ENCODE data around the gene S100A7A.

S100A7A gene

GRCh38 chr1:153420306-153420705 lies 4.0 kb downstream of the S100A7A start:
- H3K79me2 ChIP-seq (ENCODE audit: insufficient read depth, low read depth) = no peaks in the 10 kb centered on the region
- H2AFZ ChIP-seq (ENCODE audit: low read depth) = no peak overlapping the region
- no peak overlapping the region for H3K9ac ChIP-seq
- no peak overlapping the region for H3K4me3 ChIP-seq (IDR thresholded peaks at IDR 0.05; ENCODE audit: insufficient read depth, low read depth, low read length)
- no peak overlapping the region for H3K4me2 ChIP-seq
- 0 out of 2 replicates have a peak, but pooled peaks cover 2% of the 10 kb centered on the region for H3K27me3 ChIP-seq (ENCODE audit: insufficient read depth, low read depth)
- no peaks in the 10 kb centered on the region for H4K20me1 ChIP-seq (ENCODE audit: insufficient read depth)
- no peak for TF ChIP-seq CTCF (conservative IDR thresholded peaks at IDR 0.05; ENCODE audit: low read depth, low read length)
- H3K36me3 ChIP-seq (ENCODE audit: insufficient read depth) = no peaks in the 10 kb centered on the region
- no peak overlapping the region for H3K27ac ChIP-seq
- no peaks in the 10 kb centered on the region for H3K4me1 ChIP-seq (ENCODE audit: low read depth, poor library complexity, severe bottlenecking)

GRCh38 chr1:153422450-153423068 lies 6.2 kb downstream of the S100A7A start:
- no peaks in the 10 kb centered on the region for H3K79me2 ChIP-seq (ENCODE audit: insufficient read depth, low read depth)
- no peak overlapping the region for H3K4me2 ChIP-seq
- H2AFZ ChIP-seq (ENCODE audit: low read depth) = no peak overlapping the region
- no peak for TF ChIP-seq CTCF (conservative IDR thresholded peaks at IDR 0.05; ENCODE audit: low read depth, low read length)
- no peaks in the 10 kb centered on the region for H3K36me3 ChIP-seq (ENCODE audit: insufficient read depth)
- no peak overlapping the region for H3K9ac ChIP-seq
- no peaks in the 10 kb centered on the region for H3K4me1 ChIP-seq (ENCODE audit: low read depth, poor library complexity, severe bottlenecking)
- no peak overlapping the region for H3K27ac ChIP-seq
- no peaks in the 10 kb centered on the region for H4K20me1 ChIP-seq (ENCODE audit: insufficient read depth)
- no peak overlapping the region for H3K4me3 ChIP-seq (IDR thresholded peaks at IDR 0.05; ENCODE audit: insufficient read depth, low read depth, low read length)
- 0 out of 2 replicates have a peak, but pooled peaks cover 2% of the 10 kb centered on the region for H3K27me3 ChIP-seq (ENCODE audit: insufficient read depth, low read depth)

- Histone ChIP-seq H3K9ac (no peak overlapping the region), H3K4me2 (no peak overlapping the region), H3K79me2 (ENCODE audit: insufficient read depth, low read depth) (no peaks in the 10 kb centered on the region), H3K4me3 (IDR thresholded peaks at IDR 0.05; ENCODE audit: insufficient read depth, low read depth, low read length) (no peak overlapping the region), H2AFZ (ENCODE audit: low read depth) (no peak overlapping the region), H3K27ac (no peak overlapping the region), H3K27me3 (ENCODE audit: insufficient read depth, low read depth) (0 out of 2 replicates have a peak, but pooled peaks cover 2% of the 10 kb centered on the region), H4K20me1 (ENCODE audit: insufficient read depth) (no peaks in the 10 kb centered on the region), H3K4me1 (ENCODE audit: low read depth, poor library complexity, severe bottlenecking) (no peaks in the 10 kb centered on the region), H3K36me3 (ENCODE audit: insufficient read depth) (no peaks in the 10 kb centered on the region)
- no peak for TF ChIP-seq CTCF (conservative IDR thresholded peaks at IDR 0.05; ENCODE audit: low read depth, low read length)
These were observed 10.5 kb downstream of the S100A7A start for GRCh38 chr1:153426809-153427208.

GRCh38 chr1:153428073-153428638 lies 11.8 kb downstream of the S100A7A start:
- no peaks in the 10 kb centered on the region for H4K20me1 ChIP-seq (ENCODE audit: insufficient read depth)
- no peaks in the 10 kb centered on the region for H3K4me1 ChIP-seq (ENCODE audit: low read depth, poor library complexity, severe bottlenecking)
- H3K36me3 ChIP-seq (ENCODE audit: insufficient read depth) = no peaks in the 10 kb centered on the region
- H3K79me2 ChIP-seq (ENCODE audit: insufficient read depth, low read depth) = no peaks in the 10 kb centered on the region
- H3K27me3 ChIP-seq (ENCODE audit: insufficient read depth, low read depth) = 0 out of 2 replicates have a peak, but pooled peaks cover 2% of the 10 kb centered on the region
- H3K4me2 ChIP-seq = no peak overlapping the region
- H2AFZ ChIP-seq (ENCODE audit: low read depth) = no peak overlapping the region
- no peak overlapping the region for H3K9ac ChIP-seq
- H3K27ac ChIP-seq = no peak overlapping the region
- no peak overlapping the region for H3K4me3 ChIP-seq (IDR thresholded peaks at IDR 0.05; ENCODE audit: insufficient read depth, low read depth, low read length)
- TF ChIP-seq CTCF (conservative IDR thresholded peaks at IDR 0.05; ENCODE audit: low read depth, low read length) = no peak
